Memory B cell (primary cell): ENCODE results near the gene MRPL43.
"Not testable (repeated sequence)": the region's sequence is repeated elsewhere in the genome, so short reads cannot be mapped to it uniquely, and the experiment has no call there.

ENCODE experiments used
- ATAC-seq: fragments of 150-1000 bp; cut with Tn5 transposase; 2 replicates; pipeline ENCODE4 v1.10.0; 2021; ENCODE audit warnings: low read depth, mild to moderate bottlenecking, moderate library complexity
- DNase-seq, 2 donors: peaks; one replicate each; pipeline ENCODE4 v3.0.0; 2022; ENCODE audit warnings: low spot score in 2 of 2
- H3K27ac Mint-ChIP-seq: one replicate; pipeline ENCODE4 v1.8.0; 2022; ENCODE audit warnings: mild to moderate bottlenecking, moderate library complexity, mixed read lengths
- H3K27me3 Mint-ChIP-seq: one replicate; pipeline ENCODE4 v1.8.0; 2022; ENCODE audit warnings: mixed read lengths
- H3K36me3 Mint-ChIP-seq: one replicate; pipeline ENCODE4 v1.8.0; 2022; ENCODE audit warnings: mild to moderate bottlenecking, mixed read lengths
- H3K4me1 Mint-ChIP-seq: one replicate; pipeline ENCODE4 v1.8.0; 2022; ENCODE audit warnings: mixed read lengths
- H3K4me3 Mint-ChIP-seq: one replicate; pipeline ENCODE4 v1.8.0; 2022; ENCODE audit warnings: mild to moderate bottlenecking, moderate library complexity, mixed read lengths
- H3K9me3 Mint-ChIP-seq: one replicate; pipeline ENCODE4 v1.8.0; 2022; ENCODE audit warnings: mixed read lengths

MRPL43 gene

GRCh38 chr10:100977436-100977835 is 9.9 kb downstream of the MRPL43 start:
- Mint-ChIP-seq H3K9me3 (no peaks in the 10 kb centered on the region), H3K27ac (no peak overlapping the region), H3K27me3 (no peaks in the 10 kb centered on the region), H3K36me3 (peaks cover 16% of the 10 kb centered on the region), H3K4me1 (no peaks in the 10 kb centered on the region), H3K4me3 (no peak overlapping the region)
- no peak for ATAC-seq
- DNase-seq, result no peak

GRCh38 chr10:100976906-100977305 is 10.4 kb downstream of the MRPL43 start:
- DNase-seq, result no peak
- Mint-ChIP-seq H3K4me1 (no peaks in the 10 kb centered on the region), H3K27me3 (no peaks in the 10 kb centered on the region), H3K4me3 (no peak overlapping the region), H3K27ac (no peak overlapping the region), H3K9me3 (no peaks in the 10 kb centered on the region), H3K36me3 (peaks cover 12% of the 10 kb centered on the region)
- ATAC-seq, result no peak

GRCh38 chr10:100975397-100975796 is 11.9 kb downstream of the MRPL43 start:
- H3K36me3 Mint-ChIP-seq, ATAC-seq, DNase-seq, H3K4me1 Mint-ChIP-seq, H3K9me3 Mint-ChIP-seq, H3K4me3 Mint-ChIP-seq, H3K27me3 Mint-ChIP-seq, H3K27ac Mint-ChIP-seq: not testable (repeated sequence)

GRCh38 chr10:100972904-100973535 is 14.3 kb downstream of the MRPL43 start:
- Mint-ChIP-seq H3K36me3 (peaks cover 3% of the 10 kb centered on the region), H3K27ac (no peak overlapping the region), H3K27me3 (no peaks in the 10 kb centered on the region), H3K4me1 (peaks cover 19% of the 10 kb centered on the region), H3K9me3 (no peaks in the 10 kb centered on the region), H3K4me3 (no peak overlapping the region)
- DNase-seq, result no peak
- ATAC-seq, result no peak

GRCh38 chr10:100972115-100972903 is 15.0 kb downstream of the MRPL43 start:
- no peaks in the 10 kb centered on the region for H3K27me3 Mint-ChIP-seq
- no peak overlapping the region for H3K27ac Mint-ChIP-seq
- ATAC-seq, result no peak
- peaks cover 3% of the 10 kb centered on the region for H3K36me3 Mint-ChIP-seq
- H3K4me1 Mint-ChIP-seq, result peaks cover 21% of the 10 kb centered on the region
- no peaks in the 10 kb centered on the region for H3K9me3 Mint-ChIP-seq
- no peak for DNase-seq
- no peak overlapping the region for H3K4me3 Mint-ChIP-seq

- peak overlapping the region; percentile 77 for H3K4me3 Mint-ChIP-seq
These were observed 16.1 kb downstream of the MRPL43 start for GRCh38 chr10:100970914-100971811.

GRCh38 chr10:100970076-100970913 is 17.0 kb downstream of the MRPL43 start:
- no peak overlapping the region for H3K27ac Mint-ChIP-seq
- H3K36me3 Mint-ChIP-seq, result peaks cover 5% of the 10 kb centered on the region
- peaks cover 21% of the 10 kb centered on the region for H3K4me1 Mint-ChIP-seq
- peak overlapping the region; percentile 77 for H3K4me3 Mint-ChIP-seq
- no peaks in the 10 kb centered on the region for H3K9me3 Mint-ChIP-seq
- DNase-seq, result peak in 1 of 2 donors; percentile 9
- peak; percentile 57 for ATAC-seq
- no peaks in the 10 kb centered on the region for H3K27me3 Mint-ChIP-seq

More at GRCh38 chr10:100970914-100971811, 16.1 kb downstream of the MRPL43 start:
- H3K36me3 Mint-ChIP-seq, result no peaks in the 10 kb centered on the region
- no peaks in the 10 kb centered on the region for H3K9me3 Mint-ChIP-seq
- no peak overlapping the region for H3K27ac Mint-ChIP-seq
- peaks cover 21% of the 10 kb centered on the region for H3K4me1 Mint-ChIP-seq
- DNase-seq (no peak), ATAC-seq (no peak)
- no peaks in the 10 kb centered on the region for H3K27me3 Mint-ChIP-seq

- Mint-ChIP-seq H3K9me3 (no peaks in the 10 kb centered on the region), H3K36me3 (peaks cover 7% of the 10 kb centered on the region), H3K27ac (no peak within 1 kb of the TSS), H3K27me3 (no peaks in the 10 kb centered on the region), H3K4me1 (peaks cover 21% of the 10 kb centered on the region), H3K4me3 (peak within 1 kb of the TSS; percentile 77)
- ATAC-seq (peak; percentile 85), DNase-seq (peak; percentile 49 to 68)
These were observed 17.9 kb downstream of the MRPL43 start, which contains the start of gene SEMA4G for GRCh38 chr10:100969187-100970075. TSS of gene SEMA4G (plus strand) at chr10:100969504. CDS start at chr10:100972913, 3,409 bp downstream.

- Mint-ChIP-seq H3K27me3 (no peaks in the 10 kb centered on the region), H3K4me1 (peaks cover 21% of the 10 kb centered on the region), H3K36me3 (peaks cover 7% of the 10 kb centered on the region), H3K27ac (no peak overlapping the region), H3K9me3 (no peaks in the 10 kb centered on the region), H3K4me3 (peak overlapping the region; percentile 77)
- ATAC-seq (no peak), DNase-seq (no peak)
These were observed 18.5 kb downstream of the MRPL43 start for GRCh38 chr10:100968863-100969186.

- no peak for ATAC-seq
- H3K36me3 Mint-ChIP-seq, result peaks cover 7% of the 10 kb centered on the region
These were observed 19.1 kb downstream of the MRPL43 start for GRCh38 chr10:100968062-100968736.

GRCh38 chr10:100967332-100967731 is 20.0 kb downstream of the MRPL43 start:
- Mint-ChIP-seq H3K27ac (no peak overlapping the region), H3K9me3 (no peaks in the 10 kb centered on the region), H3K4me3 (no peak overlapping the region), H3K27me3 (no peaks in the 10 kb centered on the region), H3K4me1 (peaks cover 21% of the 10 kb centered on the region), H3K36me3 (peaks cover 10% of the 10 kb centered on the region)
- ATAC-seq (no peak), DNase-seq (no peak)

More at GRCh38 chr10:100968062-100968736, 19.1 kb downstream of the MRPL43 start:
- H3K4me1 Mint-ChIP-seq, result peaks cover 21% of the 10 kb centered on the region
- no peak for DNase-seq
- no peaks in the 10 kb centered on the region for H3K27me3 Mint-ChIP-seq
- H3K27ac Mint-ChIP-seq, result no peak overlapping the region
- H3K9me3 Mint-ChIP-seq, result no peaks in the 10 kb centered on the region
- peak overlapping the region; percentile 53 for H3K4me3 Mint-ChIP-seq

- Mint-ChIP-seq H3K36me3 (peaks cover 10% of the 10 kb centered on the region), H3K4me3 (no peak overlapping the region), H3K27ac (no peak overlapping the region), H3K27me3 (no peaks in the 10 kb centered on the region), H3K9me3 (no peaks in the 10 kb centered on the region), H3K4me1 (peaks cover 21% of the 10 kb centered on the region)
- DNase-seq (no peak), ATAC-seq (no peak)
These were observed 20.4 kb downstream of the MRPL43 start for GRCh38 chr10:100966887-100967286.
